ENCODE results near the gene CLN3. TPM values are rescaled to one million over a fixed set of nuclear protein-coding genes. Genes with fewer than 3 reads are reported as not detected.

The CLN3 gene
- total RNA-seq, 1 experiment from 2014 or later = 19.7 TPM

GRCh38 chr16:28482026-28482425 lies 9.8 kb downstream of the CLN3 start:
- no peak for DNase-seq (ENCODE audit: unreplicated experiment)

GRCh38 chr16:28478506-28479180 lies 13.2 kb downstream of the CLN3 start:
- no peak for TF ChIP-seq CTCF (IDR thresholded peaks at IDR 0.05; ENCODE audit: unreplicated experiment)
- no TSS peak for BruUV-seq (replicated peaks)
- no peak overlapping the region for H3K4me3 Mint-ChIP-seq (ENCODE audit: unreplicated experiment)
- H3K9me3 Mint-ChIP-seq (ENCODE audit: unreplicated experiment) = no peaks in the 10 kb centered on the region
- peaks cover 73% of the 10 kb centered on the region for H3K36me3 Mint-ChIP-seq (ENCODE audit: insufficient read depth, unreplicated experiment)
- CTCF ChIA-PET = no interaction called here
- no peak overlapping the region for H3K27ac Mint-ChIP-seq (ENCODE audit: low read depth, unreplicated experiment)
- intact Hi-C loops (cut with micrococcal nuclease) = no loop called here
- H3K4me1 Mint-ChIP-seq (ENCODE audit: insufficient read depth, unreplicated experiment) = no peaks in the 10 kb centered on the region
- H3K27me3 Mint-ChIP-seq (ENCODE audit: insufficient read depth, unreplicated experiment) = no peaks in the 10 kb centered on the region
- POLR2A ChIA-PET = interaction anchor here (0.8 kb wide), 1 partner anchor 12 kb away, joined by 3 read pairs; no protein-coding TSS in a partner anchor
- no peak for DNase-seq (ENCODE audit: unreplicated experiment)

More at GRCh38 chr16:28482026-28482425, 9.8 kb downstream of the CLN3 start:
- POLR2A ChIA-PET = no interaction called here
- CTCF ChIA-PET = interaction anchor here (0.6 to 0.7 kb wide), 2 partner anchors 28 to 1692 kb away, joined by 3 read pairs; no protein-coding TSS in a partner anchor
- Mint-ChIP-seq H3K4me3 (ENCODE audit: unreplicated experiment) (no peak overlapping the region), H3K9me3 (ENCODE audit: unreplicated experiment) (no peaks in the 10 kb centered on the region), H3K36me3 (ENCODE audit: insufficient read depth, unreplicated experiment) (peaks cover 55% of the 10 kb centered on the region), H3K4me1 (ENCODE audit: insufficient read depth, unreplicated experiment) (no peaks in the 10 kb centered on the region), H3K27me3 (ENCODE audit: insufficient read depth, unreplicated experiment) (no peaks in the 10 kb centered on the region), H3K27ac (ENCODE audit: low read depth, unreplicated experiment) (no peak overlapping the region)
- no peak for TF ChIP-seq CTCF (IDR thresholded peaks at IDR 0.05; ENCODE audit: unreplicated experiment)
- no TSS peak for BruUV-seq (replicated peaks)
- intact Hi-C loops (cut with micrococcal nuclease) = no loop called here

GRCh38 chr16:28477311-28477920 lies 14.5 kb downstream of the CLN3 start:
- CTCF ChIA-PET = no interaction called here
- H3K27me3 Mint-ChIP-seq (ENCODE audit: insufficient read depth, unreplicated experiment) = no peaks in the 10 kb centered on the region
- peaks cover 67% of the 10 kb centered on the region for H3K36me3 Mint-ChIP-seq (ENCODE audit: insufficient read depth, unreplicated experiment)
- no peak overlapping the region for H3K27ac Mint-ChIP-seq (ENCODE audit: low read depth, unreplicated experiment)
- H3K9me3 Mint-ChIP-seq (ENCODE audit: unreplicated experiment) = no peaks in the 10 kb centered on the region
- no TSS peak for BruUV-seq (replicated peaks)
- no peak for DNase-seq (ENCODE audit: unreplicated experiment)
- no peak for TF ChIP-seq CTCF (IDR thresholded peaks at IDR 0.05; ENCODE audit: unreplicated experiment)
- intact Hi-C loops (cut with micrococcal nuclease) = no loop called here
- POLR2A ChIA-PET = no interaction called here
- no peaks in the 10 kb centered on the region for H3K4me1 Mint-ChIP-seq (ENCODE audit: insufficient read depth, unreplicated experiment)
- H3K4me3 Mint-ChIP-seq (ENCODE audit: unreplicated experiment) = no peak overlapping the region

- no peaks in the 10 kb centered on the region for H3K9me3 Mint-ChIP-seq (ENCODE audit: unreplicated experiment)
- no peak overlapping the region for H3K4me3 Mint-ChIP-seq (ENCODE audit: unreplicated experiment)
- peaks cover 57% of the 10 kb centered on the region for H3K36me3 Mint-ChIP-seq (ENCODE audit: insufficient read depth, unreplicated experiment)
- intact Hi-C loops (cut with micrococcal nuclease) = no loop called here
- TF ChIP-seq CTCF (IDR thresholded peaks at IDR 0.05; ENCODE audit: unreplicated experiment) = no peak
- no peak for DNase-seq (ENCODE audit: unreplicated experiment)
- no peaks in the 10 kb centered on the region for H3K4me1 Mint-ChIP-seq (ENCODE audit: insufficient read depth, unreplicated experiment)
- no TSS peak for BruUV-seq (replicated peaks)
- H3K27ac Mint-ChIP-seq (ENCODE audit: low read depth, unreplicated experiment) = no peak overlapping the region
- ChIA-PET POLR2A (no interaction called here), CTCF (interaction anchor here (0.6 kb wide), 1 partner anchor 15 kb away, joined by 3 read pairs; no protein-coding TSS in a partner anchor)
- H3K27me3 Mint-ChIP-seq (ENCODE audit: insufficient read depth, unreplicated experiment) = no peaks in the 10 kb centered on the region
Observed at GRCh38 chr16:28475221-28475620, 16.7 kb downstream of the CLN3 start.
